ENCODE results near the gene TEX19.

GRCh38 chr17:82315703-82316358, 43.2 kb upstream of the TEX19 start:
- TF ChIP-seq POLR2AphosphoS5 (IDR thresholded peaks at IDR 0.05) (no peak), POLR2A (IDR thresholded peaks at IDR 0.05) (no peak), EP300 (IDR thresholded peaks at IDR 0.05) (no peak), CTCF (IDR thresholded peaks at IDR 0.05) (no peak)
